H9 (cell line): ENCODE measurements around the gene SLC35A3. TPM values are rescaled to one million over a fixed set of nuclear protein-coding genes. Genes with fewer than 3 reads are reported as not detected.

Source experiments
- DNase-seq: peaks from one replicate; pipeline ENCODE4 v3.0.0-alpha.2; 2017
- H2AFZ ChIP-seq: one replicate; pipeline ENCODE4 v1.6.1; 2013; ENCODE audit warnings: mild to moderate bottlenecking, low read length, control low read depth, moderate library complexity
- H2AK5ac ChIP-seq: 2 replicates; pipeline ENCODE4 v1.6.1; 2013; ENCODE audit warnings: low read length, control low read depth, mixed read lengths; ENCODE audit not compliant: insufficient read length
- H2BK120ac ChIP-seq: one replicate; pipeline ENCODE4 v1.6.1; 2013; ENCODE audit warnings: low read depth, mild to moderate bottlenecking, low read length, control low read depth, inconsistent platforms; ENCODE audit not compliant: poor library complexity, severe bottlenecking
- H2BK12ac ChIP-seq: 2 replicates; pipeline ENCODE4 v1.6.1; 2013; ENCODE audit warnings: low read length, control low read depth, mixed read lengths, low read depth; ENCODE audit not compliant: insufficient read length
- H2BK15ac ChIP-seq: 2 replicates; pipeline ENCODE4 v1.6.1; 2013; ENCODE audit warnings: low read depth, low read length, control low read depth
- H2BK20ac ChIP-seq: one replicate; pipeline ENCODE4 v1.6.1; 2013; ENCODE audit warnings: low read depth, mild to moderate bottlenecking, low read length, control low read depth, inconsistent platforms; ENCODE audit not compliant: poor library complexity, severe bottlenecking
- H2BK5ac ChIP-seq: 2 replicates; pipeline ENCODE4 v1.6.1; 2013; ENCODE audit warnings: low read length, control low read depth, mixed read lengths; ENCODE audit not compliant: insufficient read length
- H3K14ac ChIP-seq: 2 replicates; pipeline ENCODE4 v1.6.1; 2013; ENCODE audit warnings: low read length, control low read depth; ENCODE audit not compliant: insufficient read depth
- H3K18ac ChIP-seq: 2 replicates; pipeline ENCODE4 v1.6.1; 2013; ENCODE audit warnings: low read depth, mild to moderate bottlenecking, mixed read lengths, low read length, control low read depth; ENCODE audit not compliant: insufficient read length
- H3K23ac ChIP-seq: 2 replicates; pipeline ENCODE4 v1.6.1; 2013; ENCODE audit warnings: low read length, control low read depth, mixed read lengths, low read depth; ENCODE audit not compliant: insufficient read length
- H3K23me2 ChIP-seq: 2 replicates; pipeline ENCODE4 v1.6.1; 2013; ENCODE audit warnings: low read depth, mild to moderate bottlenecking, mixed read lengths, low read length, control low read depth; ENCODE audit not compliant: insufficient read length, poor library complexity, severe bottlenecking
- H3K27ac ChIP-seq: 2 replicates; pipeline ENCODE4 v1.5.1; 2013; ENCODE audit warnings: low read length, control low read depth, mixed read lengths, low read depth; ENCODE audit not compliant: insufficient read length
- H3K27me3 ChIP-seq: 2 replicates; pipeline ENCODE4 v1.6.1; 2013; ENCODE audit warnings: low read length, control low read depth, inconsistent platforms; ENCODE audit not compliant: insufficient read depth
- H3K4ac ChIP-seq: 2 replicates; pipeline ENCODE4 v1.6.1; 2013; ENCODE audit warnings: low read depth, mild to moderate bottlenecking, control low read depth, inconsistent platforms, low read length, moderate library complexity
- H3K4me1 ChIP-seq: 2 replicates; pipeline ENCODE4 v1.6.1; 2013; ENCODE audit warnings: low read length, control low read depth, inconsistent platforms; ENCODE audit not compliant: insufficient read depth
- H3K4me2 ChIP-seq: 2 replicates; pipeline ENCODE4 v1.6.1; 2013; ENCODE audit warnings: low read length, control low read depth, mixed read lengths; ENCODE audit not compliant: insufficient read length, insufficient read depth
- H3K56ac ChIP-seq: 2 replicates; pipeline ENCODE4 v1.6.1; 2013; ENCODE audit warnings: low read depth, mild to moderate bottlenecking, mixed read lengths, low read length, control low read depth; ENCODE audit not compliant: insufficient read length
- H3K79me1 ChIP-seq: 2 replicates; pipeline ENCODE4 v1.6.1; 2013; ENCODE audit warnings: low read depth, mild to moderate bottlenecking, moderate library complexity, low read length, control low read depth, inconsistent platforms; ENCODE audit not compliant: insufficient read depth, poor library complexity, severe bottlenecking
- H3K79me2 ChIP-seq: 2 replicates; pipeline ENCODE4 v1.6.1; 2013; ENCODE audit warnings: low read length, control low read depth, inconsistent platforms; ENCODE audit not compliant: insufficient read depth
- H3K9ac ChIP-seq: 2 replicates; pipeline ENCODE4 v1.6.1; 2013; ENCODE audit warnings: low read length, control low read depth, mixed read lengths; ENCODE audit not compliant: insufficient read length; ENCODE audit errors: extremely low read depth
- H3K9me3 ChIP-seq: one replicate; pipeline ENCODE4 v1.6.1; 2013; ENCODE audit warnings: low read depth, low read length, inconsistent platforms; ENCODE audit not compliant: control insufficient read depth
- H3T11ph ChIP-seq: one replicate; pipeline ENCODE4 v1.6.1; 2013; ENCODE audit warnings: mild to moderate bottlenecking, low read length, control low read depth, inconsistent platforms
- H4K20me1 ChIP-seq: one replicate; pipeline ENCODE4 v1.6.1; 2013; ENCODE audit not compliant: control insufficient read depth, insufficient read length, insufficient read depth
- H4K5ac ChIP-seq: 2 replicates; pipeline ENCODE4 v1.6.1; 2013; ENCODE audit warnings: low read depth, mild to moderate bottlenecking, mixed read lengths, low read length, control low read depth; ENCODE audit not compliant: insufficient read length
- H4K8ac ChIP-seq: replicated peaks from 2 replicates; pipeline ENCODE4 v1.6.1; 2013; ENCODE audit warnings: low read length, control low read depth, mixed read lengths, low read depth; ENCODE audit not compliant: insufficient read length
- H4K91ac ChIP-seq: 2 replicates; pipeline ENCODE4 v1.6.1; 2013; ENCODE audit warnings: low read depth, mild to moderate bottlenecking, moderate library complexity, mixed read lengths, low read length, control low read depth; ENCODE audit not compliant: insufficient read length
- H3K27ac Mint-ChIP-seq, 3 experiments: 2 replicates in 2 of 3; 3 replicates in 1 of 3; pipeline ENCODE4 v1.8.0; 2020 to 2021; ENCODE audit warnings: mixed read lengths in 3 of 3, mild to moderate bottlenecking in 1 of 3, moderate library complexity in 1 of 3
- H3K27me3 Mint-ChIP-seq: 2 replicates; pipeline ENCODE4 v1.8.0; 2021; ENCODE audit warnings: low read depth, mild to moderate bottlenecking, moderate library complexity, mixed read lengths
- H3K36me3 Mint-ChIP-seq, 3 experiments: 2 replicates in 2 of 3; 3 replicates in 1 of 3; pipeline ENCODE4 v1.8.0; 2020 to 2021; ENCODE audit warnings: low read depth in 3 of 3, mixed read lengths in 3 of 3; ENCODE audit not compliant: insufficient read depth in 1 of 3
- H3K4me1 Mint-ChIP-seq, 2 experiments: 2 replicates each; pipeline ENCODE4 v1.8.0; 2020; ENCODE audit warnings: mixed read lengths in 2 of 2
- H3K4me3 Mint-ChIP-seq, 2 experiments: 2 replicates in 1 of 2; 3 replicates in 1 of 2; pipeline ENCODE4 v1.8.0; 2020 to 2021; ENCODE audit warnings: mild to moderate bottlenecking in 2 of 2, mixed read lengths in 2 of 2, moderate library complexity in 1 of 2
- H3K9me3 Mint-ChIP-seq, 2 experiments: 2 replicates in 1 of 2; 3 replicates in 1 of 2; pipeline ENCODE4 v1.8.0; 2020; ENCODE audit warnings: mild to moderate bottlenecking in 2 of 2, mixed read lengths in 2 of 2, moderate library complexity in 1 of 2
- WGBS: extraction: QIAGEN DNeasy Blood & Tissue Kit; methylation state at CpG from one replicate; pipeline ENCODE4 v1.1.7; 2013; ENCODE audit warnings: missing lambda C conversion rate, low lambda C conversion rate, mixed read lengths; ENCODE audit not compliant: insufficient read length; ENCODE audit errors: extremely low coverage; 5-methylcytosine and 5-hydroxymethylcytosine counted together
- total RNA-seq: library from RNA; stranded (reverse); gene quantifications from 2 replicates; pipeline ENCODE4 v1.2.1, GENCODE V29; 2021
- TF ChIP-seq, protein P1 (sequence below): fragments of 200-600 bp; sonication (generic); conservative IDR thresholded peaks from 3 replicates; pipeline ENCODE4 v1.8.0; 2021; ENCODE audit warnings: antibody characterized with exemption, mild to moderate bottlenecking

Gene SLC35A3
- total RNA-seq, 1 experiment from 2014 or later: 15.1 TPM

DNA sequence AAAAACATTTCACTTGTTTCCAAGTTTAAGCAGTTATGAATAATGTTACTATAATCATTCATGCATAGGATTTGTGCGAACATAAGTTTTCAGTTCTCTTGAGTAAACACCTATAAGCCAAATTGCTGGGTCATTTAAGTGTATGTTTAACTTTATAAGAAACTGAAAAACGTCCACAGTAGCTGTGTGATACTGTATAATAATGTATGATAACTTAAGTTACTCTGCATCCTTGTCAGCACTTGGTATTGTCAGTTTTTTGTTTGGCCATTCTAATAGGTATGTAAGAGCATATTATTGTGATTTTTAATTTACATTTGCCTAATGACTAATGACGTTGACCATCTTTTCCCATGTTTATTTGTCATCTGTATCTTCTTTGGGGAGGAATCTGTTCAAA lies 14.4 kb upstream of the SLC35A3 start:
- no peak overlapping the region for H3K4me2 ChIP-seq
- H3K27me3 ChIP-seq: no peaks in the 10 kb centered on the region
- H3K4me1 ChIP-seq: peaks cover 4% of the 10 kb centered on the region
- no peak overlapping the region for H3K23ac ChIP-seq
- H4K8ac ChIP-seq: no peak overlapping the region
- no CpG with 5 or more reads among the region's 3 CpGs for WGBS
- no peak overlapping the region for H3K4ac ChIP-seq
- H2BK5ac ChIP-seq: no peak overlapping the region
- H2BK12ac ChIP-seq: no peak overlapping the region
- no peak overlapping the region for H3K9ac ChIP-seq
- peaks cover 0 to 8% (median 2%) of the 10 kb centered on the region in 3 experiments; a peak in 3 of 7 replicates for H3K36me3 Mint-ChIP-seq
- no peaks in the 10 kb centered on the region for H3K23me2 ChIP-seq
- no peaks in the 10 kb centered on the region for H4K20me1 ChIP-seq
- no peak overlapping the region for H3K27ac Mint-ChIP-seq
- H4K5ac ChIP-seq: no peak overlapping the region
- no peak overlapping the region for H3K27ac ChIP-seq
- no peaks in the 10 kb centered on the region for H3K27me3 Mint-ChIP-seq
- no peak overlapping the region for H2AFZ ChIP-seq
- no peak overlapping the region for H3T11ph ChIP-seq
- no peak overlapping the region for H3K4me3 Mint-ChIP-seq
- no peaks in the 10 kb centered on the region for H3K79me1 ChIP-seq
- H4K91ac ChIP-seq: no peak overlapping the region
- no peak overlapping the region for H2AK5ac ChIP-seq
- H2BK15ac ChIP-seq: no peak overlapping the region
- peaks cover 13 to 14% of the 10 kb centered on the region in 2 experiments for H3K4me1 Mint-ChIP-seq
- TF ChIP-seq, protein P1, sequence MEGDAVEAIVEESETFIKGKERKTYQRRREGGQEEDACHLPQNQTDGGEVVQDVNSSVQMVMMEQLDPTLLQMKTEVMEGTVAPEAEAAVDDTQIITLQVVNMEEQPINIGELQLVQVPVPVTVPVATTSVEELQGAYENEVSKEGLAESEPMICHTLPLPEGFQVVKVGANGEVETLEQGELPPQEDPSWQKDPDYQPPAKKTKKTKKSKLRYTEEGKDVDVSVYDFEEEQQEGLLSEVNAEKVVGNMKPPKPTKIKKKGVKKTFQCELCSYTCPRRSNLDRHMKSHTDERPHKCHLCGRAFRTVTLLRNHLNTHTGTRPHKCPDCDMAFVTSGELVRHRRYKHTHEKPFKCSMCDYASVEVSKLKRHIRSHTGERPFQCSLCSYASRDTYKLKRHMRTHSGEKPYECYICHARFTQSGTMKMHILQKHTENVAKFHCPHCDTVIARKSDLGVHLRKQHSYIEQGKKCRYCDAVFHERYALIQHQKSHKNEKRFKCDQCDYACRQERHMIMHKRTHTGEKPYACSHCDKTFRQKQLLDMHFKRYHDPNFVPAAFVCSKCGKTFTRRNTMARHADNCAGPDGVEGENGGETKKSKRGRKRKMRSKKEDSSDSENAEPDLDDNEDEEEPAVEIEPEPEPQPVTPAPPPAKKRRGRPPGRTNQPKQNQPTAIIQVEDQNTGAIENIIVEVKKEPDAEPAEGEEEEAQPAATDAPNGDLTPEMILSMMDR: no peak
- H2BK20ac ChIP-seq: no peak overlapping the region
- no peaks in the 10 kb centered on the region for H3K9me3 ChIP-seq
- no peak for DNase-seq
- H3K9me3 Mint-ChIP-seq: peaks cover 2 to 6% of the 10 kb centered on the region in 2 experiments; a peak in 3 of 5 replicates
- H3K56ac ChIP-seq: no peak overlapping the region
- H3K79me2 ChIP-seq: no peaks in the 10 kb centered on the region
- no peak overlapping the region for H3K14ac ChIP-seq
- no peak overlapping the region for H2BK120ac ChIP-seq
- H3K18ac ChIP-seq: no peak overlapping the region
